Esophagus muscularis mucosa (tissue), 3 donors: ENCODE results near the gene PPME1.

ENCODE experiments used
- POLR2A ChIP-seq: fragments of 450-650 bp; IDR thresholded peaks from one replicate; pipeline ENCODE4 v1.6.1; 2017; ENCODE audit warnings: antibody characterized with exemption, moderate library complexity, mild to moderate bottlenecking, low read depth
- TF ChIP-seq, protein P1 (sequence below), 3 experiments: fragments of 200-600 bp in 2 of 3; fragments of 450-650 bp in 1 of 3; sonication (generic) in 2 of 3; IDR thresholded peaks; one replicate each; pipeline ENCODE4 v1.5.1; 2017 to 2019; ENCODE audit warnings: antibody characterized with exemption in 3 of 3, mild to moderate bottlenecking in 2 of 3, moderate library complexity in 1 of 3

- TF ChIP-seq POLR2A: no peak
- TF ChIP-seq, protein P1, sequence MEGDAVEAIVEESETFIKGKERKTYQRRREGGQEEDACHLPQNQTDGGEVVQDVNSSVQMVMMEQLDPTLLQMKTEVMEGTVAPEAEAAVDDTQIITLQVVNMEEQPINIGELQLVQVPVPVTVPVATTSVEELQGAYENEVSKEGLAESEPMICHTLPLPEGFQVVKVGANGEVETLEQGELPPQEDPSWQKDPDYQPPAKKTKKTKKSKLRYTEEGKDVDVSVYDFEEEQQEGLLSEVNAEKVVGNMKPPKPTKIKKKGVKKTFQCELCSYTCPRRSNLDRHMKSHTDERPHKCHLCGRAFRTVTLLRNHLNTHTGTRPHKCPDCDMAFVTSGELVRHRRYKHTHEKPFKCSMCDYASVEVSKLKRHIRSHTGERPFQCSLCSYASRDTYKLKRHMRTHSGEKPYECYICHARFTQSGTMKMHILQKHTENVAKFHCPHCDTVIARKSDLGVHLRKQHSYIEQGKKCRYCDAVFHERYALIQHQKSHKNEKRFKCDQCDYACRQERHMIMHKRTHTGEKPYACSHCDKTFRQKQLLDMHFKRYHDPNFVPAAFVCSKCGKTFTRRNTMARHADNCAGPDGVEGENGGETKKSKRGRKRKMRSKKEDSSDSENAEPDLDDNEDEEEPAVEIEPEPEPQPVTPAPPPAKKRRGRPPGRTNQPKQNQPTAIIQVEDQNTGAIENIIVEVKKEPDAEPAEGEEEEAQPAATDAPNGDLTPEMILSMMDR (IDR thresholded peaks at IDR 0.05): no peak
These were observed 908 bp downstream of the PPME1 start for GRCh38 chr11:74171997-74172396.
